Esophagus muscularis mucosa (tissue), 4 donors: ENCODE measurements around the gene TSPYL4. TPM values are rescaled to one million over a fixed set of nuclear protein-coding genes. Genes with fewer than 3 reads are reported as not detected.

Experiments used
- DNase-seq: peaks from one replicate; pipeline ENCODE4 v3.0.0-alpha.2; 2017; ENCODE audit errors: extremely low spot score
- H3K27ac ChIP-seq, 4 donors: fragments of 200-600 bp; sonication (generic); replicated peaks in 1 of 4; 1 replicate in 3 of 4; 2 replicates in 1 of 4; pipeline ENCODE4 v1.5.1; 2016 to 2019; ENCODE audit warnings: mild to moderate bottlenecking in 1 of 4
- H3K27me3 ChIP-seq, 4 donors: fragments of 200-600 bp; sonication (generic); one replicate each; pipeline versions ENCODE4 v1.5.1 to v1.6.0; 2016 to 2019
- H3K36me3 ChIP-seq, 4 donors: fragments of 200-600 bp; sonication (generic); one replicate each; pipeline ENCODE4 v1.5.1; 2016 to 2019
- H3K4me1 ChIP-seq, 4 donors: fragments of 200-600 bp; sonication (generic); one replicate each; pipeline ENCODE4 v1.5.1; 2016 to 2019
- H3K4me3 ChIP-seq, 4 donors: fragments of 200-600 bp; sonication (generic); 1 replicate in 2 of 4; 2 replicates in 2 of 4; pipeline ENCODE4 v1.5.1; 2016 to 2019; ENCODE audit warnings: mild to moderate bottlenecking in 4 of 4, moderate library complexity in 1 of 4
- H3K9me3 ChIP-seq, 4 donors: fragments of 200-600 bp; sonication (generic); 1 replicate in 3 of 4; 2 replicates in 1 of 4; pipeline ENCODE4 v1.5.1; 2016 to 2019
- EP300 ChIP-seq: sonication (generic); formaldehyde crosslinking; IDR thresholded peaks from one replicate; pipeline ENCODE4 v1.6.1; 2017; ENCODE audit warnings: antibody characterized with exemption
- POLR2A ChIP-seq: fragments of 450-650 bp; IDR thresholded peaks from one replicate; pipeline ENCODE4 v1.6.1; 2017; ENCODE audit warnings: antibody characterized with exemption, moderate library complexity, mild to moderate bottlenecking, low read depth
- POLR2AphosphoS5 ChIP-seq, 2 donors: sonication (generic); formaldehyde crosslinking; IDR thresholded peaks; one replicate each; pipeline ENCODE4 v1.6.1; 2017; ENCODE audit warnings: antibody characterized with exemption in 2 of 2
- WGBS: methylation state at CpG from one replicate; pipeline ENCODE4 v1.1.5; 2018; 5-methylcytosine and 5-hydroxymethylcytosine counted together
- intact Hi-C: fragments of 100-400 bp; cut with DNase I; formaldehyde crosslinking; loops from one replicate; pipeline ENCODE4 v1.15.1; 2023
- total RNA-seq, 4 donors: library from RNA; depleted of rRNA; stranded (reverse); fragments of >200 nt; gene quantifications; one replicate each; pipeline versions ENCODE4 v1.1.0 to v1.2.1, GENCODE V29; 2016
- TF ChIP-seq, protein P1 (sequence below), 3 experiments: fragments of 200-600 bp in 2 of 3; fragments of 450-650 bp in 1 of 3; sonication (generic) in 2 of 3; IDR thresholded peaks; one replicate each; pipeline ENCODE4 v1.5.1; 2017 to 2019; ENCODE audit warnings: antibody characterized with exemption in 3 of 3, mild to moderate bottlenecking in 2 of 3, moderate library complexity in 1 of 3

The TSPYL4 gene
- total RNA-seq, 4 donors from 2014 or later = 14.4 to 22.8 (median 18.4) TPM

- intact Hi-C loops = no loop called here
- H3K36me3 ChIP-seq = no peaks in the 10 kb centered on the region
- WGBS = 100% methylated on average over 3 of the region's 3 CpGs
- no peaks in the 10 kb centered on the region for H3K27me3 ChIP-seq
- peaks cover 0 to 5% (median 0%) of the 10 kb centered on the region in 4 donors for H3K4me1 ChIP-seq
- no peak overlapping the region for H3K4me3 ChIP-seq
- H3K9me3 ChIP-seq = peaks cover 0 to 12% (median 5%) of the 10 kb centered on the region in 4 donors
- no peak overlapping the region for H3K27ac ChIP-seq
- no peak for TF ChIP-seq POLR2A
- TF ChIP-seq EP300 = no peak
- TF ChIP-seq, protein P1, sequence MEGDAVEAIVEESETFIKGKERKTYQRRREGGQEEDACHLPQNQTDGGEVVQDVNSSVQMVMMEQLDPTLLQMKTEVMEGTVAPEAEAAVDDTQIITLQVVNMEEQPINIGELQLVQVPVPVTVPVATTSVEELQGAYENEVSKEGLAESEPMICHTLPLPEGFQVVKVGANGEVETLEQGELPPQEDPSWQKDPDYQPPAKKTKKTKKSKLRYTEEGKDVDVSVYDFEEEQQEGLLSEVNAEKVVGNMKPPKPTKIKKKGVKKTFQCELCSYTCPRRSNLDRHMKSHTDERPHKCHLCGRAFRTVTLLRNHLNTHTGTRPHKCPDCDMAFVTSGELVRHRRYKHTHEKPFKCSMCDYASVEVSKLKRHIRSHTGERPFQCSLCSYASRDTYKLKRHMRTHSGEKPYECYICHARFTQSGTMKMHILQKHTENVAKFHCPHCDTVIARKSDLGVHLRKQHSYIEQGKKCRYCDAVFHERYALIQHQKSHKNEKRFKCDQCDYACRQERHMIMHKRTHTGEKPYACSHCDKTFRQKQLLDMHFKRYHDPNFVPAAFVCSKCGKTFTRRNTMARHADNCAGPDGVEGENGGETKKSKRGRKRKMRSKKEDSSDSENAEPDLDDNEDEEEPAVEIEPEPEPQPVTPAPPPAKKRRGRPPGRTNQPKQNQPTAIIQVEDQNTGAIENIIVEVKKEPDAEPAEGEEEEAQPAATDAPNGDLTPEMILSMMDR (IDR thresholded peaks at IDR 0.05) = no peak
- TF ChIP-seq POLR2AphosphoS5 (IDR thresholded peaks at IDR 0.05) = no peak
- no peak for DNase-seq
Observed at GRCh38 chr6:116298273-116298672, 44.4 kb upstream of the TSPYL4 start.

GRCh38 chr6:116292553-116292952 lies 38.7 kb upstream of the TSPYL4 start:
- Histone ChIP-seq H3K4me1 (no peaks in the 10 kb centered on the region), H3K27me3 (no peaks in the 10 kb centered on the region), H3K36me3 (no peaks in the 10 kb centered on the region), H3K9me3 (peaks cover 0 to under 1% (median 0%) of the 10 kb centered on the region in 4 donors), H3K27ac (no peak overlapping the region), H3K4me3 (no peak overlapping the region)
- DNase-seq = no peak
- TF ChIP-seq EP300 = no peak
- TF ChIP-seq POLR2A = no peak
- TF ChIP-seq POLR2AphosphoS5 (IDR thresholded peaks at IDR 0.05) = no peak
- TF ChIP-seq, protein P1 (IDR thresholded peaks at IDR 0.05) = no peak
- intact Hi-C loops = no loop called here
- WGBS = 100% methylated on average over 1 of the region's 1 CpG

- WGBS = 71% methylated on average over 4 of the region's 4 CpGs
- Histone ChIP-seq H3K27ac (no peak overlapping the region), H3K4me1 (no peaks in the 10 kb centered on the region), H3K9me3 (no peaks in the 10 kb centered on the region), H3K27me3 (no peaks in the 10 kb centered on the region), H3K4me3 (no peak overlapping the region), H3K36me3 (no peaks in the 10 kb centered on the region)
- no peak for TF ChIP-seq POLR2A
- TF ChIP-seq, protein P1 (IDR thresholded peaks at IDR 0.05) = no peak
- TF ChIP-seq POLR2AphosphoS5 (IDR thresholded peaks at IDR 0.05) = no peak
- TF ChIP-seq EP300 = no peak
- no peak for DNase-seq
- intact Hi-C loops = no loop called here
Observed at GRCh38 chr6:116291701-116292396, 38.0 kb upstream of the TSPYL4 start.

- no peaks in the 10 kb centered on the region for H3K4me1 ChIP-seq
- 87% methylated on average over 2 of the region's 2 CpGs for WGBS
- no peaks in the 10 kb centered on the region for H3K9me3 ChIP-seq
- H3K36me3 ChIP-seq = no peaks in the 10 kb centered on the region
- H3K4me3 ChIP-seq = no peak overlapping the region
- no peak for DNase-seq
- H3K27me3 ChIP-seq = no peaks in the 10 kb centered on the region
- intact Hi-C loops = no loop called here
- no peak overlapping the region for H3K27ac ChIP-seq
- TF ChIP-seq POLR2AphosphoS5 (IDR thresholded peaks at IDR 0.05) (no peak), EP300 (no peak), POLR2A (no peak)
- TF ChIP-seq, protein P1 (IDR thresholded peaks at IDR 0.05) = no peak
Observed at GRCh38 chr6:116290799-116291198, 36.9 kb upstream of the TSPYL4 start.

GRCh38 chr6:116289876-116290275 lies 36.0 kb upstream of the TSPYL4 start:
- Histone ChIP-seq H3K4me3 (no peak overlapping the region), H3K4me1 (no peaks in the 10 kb centered on the region), H3K27me3 (no peaks in the 10 kb centered on the region), H3K36me3 (no peaks in the 10 kb centered on the region), H3K9me3 (no peaks in the 10 kb centered on the region), H3K27ac (no peak overlapping the region)
- 83% methylated on average over 2 of the region's 2 CpGs for WGBS
- intact Hi-C loops = loop anchor here (10.0 kb wide), 1 partner anchor 275 kb away; no protein-coding TSS in a partner anchor
- no peak for TF ChIP-seq POLR2A
- TF ChIP-seq, protein P1 (IDR thresholded peaks at IDR 0.05) = no peak
- TF ChIP-seq EP300 = no peak
- no peak for TF ChIP-seq POLR2AphosphoS5 (IDR thresholded peaks at IDR 0.05)
- DNase-seq = no peak
